ENCODE results near the gene TSR3.
"Not testable (repeated sequence)": the region's sequence is repeated elsewhere in the genome, so short reads cannot be mapped to it uniquely, and the experiment has no call there.

Gene TSR3

DNA sequence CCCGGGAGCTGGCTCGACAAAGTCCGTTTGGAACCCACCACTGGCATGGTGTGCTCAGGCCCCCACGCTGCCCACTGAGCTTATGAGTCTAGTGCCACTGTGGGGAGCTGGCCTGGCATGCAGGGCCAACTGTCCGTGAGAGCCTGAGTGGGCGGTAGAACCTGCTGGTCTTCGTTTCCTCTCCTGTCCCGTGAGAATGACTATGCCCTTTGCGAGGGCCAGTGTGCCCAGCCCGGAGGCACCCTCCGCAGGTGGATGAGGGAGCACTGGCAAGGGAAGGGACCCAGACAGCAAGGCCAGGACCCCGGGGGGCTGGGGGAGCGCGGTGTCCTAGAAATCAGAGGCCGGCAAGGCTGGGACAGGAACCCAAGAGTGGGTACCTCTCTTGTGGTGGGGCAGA is 15.1 kb downstream of the TSR3 start:
- no peak for DNase-seq

GRCh38 chr16:1335996-1336395 is 15.7 kb downstream of the TSR3 start:
- no peak for DNase-seq

DNA sequence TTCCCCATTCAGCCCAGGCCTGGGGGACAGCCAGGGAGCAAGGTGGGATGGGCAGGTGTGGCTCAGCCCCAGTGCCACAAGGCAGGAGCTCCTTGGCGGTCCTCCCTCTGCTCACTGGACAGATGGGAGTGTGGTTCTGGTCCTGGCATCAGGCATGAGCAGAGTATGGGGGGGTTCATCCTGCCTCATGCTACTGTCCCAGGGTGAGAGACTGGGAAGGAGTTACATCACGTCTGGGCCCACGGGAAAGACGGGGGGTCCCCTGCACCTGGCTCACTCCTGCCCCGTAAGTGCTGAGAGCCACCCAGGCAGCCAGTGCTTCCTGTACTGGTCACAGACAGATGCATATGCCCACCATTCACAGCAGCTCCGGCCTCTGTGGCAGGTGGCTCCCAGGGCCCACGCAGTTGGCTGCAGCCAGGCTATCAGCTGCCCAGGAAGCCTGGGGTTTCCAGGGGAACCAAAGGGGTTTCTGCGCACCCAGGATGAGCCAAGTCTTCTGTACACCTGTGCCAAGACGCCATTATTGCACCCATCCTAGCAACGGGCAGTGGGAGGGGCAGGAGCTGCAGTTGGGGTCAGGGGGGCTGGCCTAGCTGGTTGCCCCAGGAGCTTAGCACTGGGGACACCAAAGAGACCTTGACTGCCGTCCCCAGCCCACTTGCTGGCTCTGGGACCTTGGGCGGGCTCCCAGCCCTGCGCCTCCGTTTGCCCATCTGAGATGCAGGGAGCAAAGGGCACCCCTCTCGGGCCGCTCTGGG is 16.3 kb downstream of the TSR3 start:
- no peak for DNase-seq

DNA sequence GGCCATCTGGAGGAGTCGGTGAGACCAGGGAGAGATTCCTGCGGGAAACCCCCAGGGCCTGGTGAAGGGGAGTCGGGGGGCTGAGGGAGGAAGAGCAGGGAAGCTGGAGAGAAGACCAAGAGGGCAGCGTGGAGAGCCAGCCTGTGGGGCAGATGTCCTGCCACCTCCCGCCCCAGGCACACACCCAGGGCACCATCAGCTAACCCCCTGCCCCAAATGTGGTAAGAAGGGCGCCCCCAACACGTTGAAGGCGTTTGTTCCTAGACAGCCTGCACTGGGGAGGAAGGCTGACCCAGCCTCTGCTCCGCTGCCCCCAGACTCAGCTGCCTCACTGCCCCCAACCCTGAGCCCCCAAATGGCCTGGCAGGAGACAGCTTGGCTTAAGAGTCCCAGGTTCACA is 16.9 kb downstream of the TSR3 start:
- DNase-seq: no peak

DNA sequence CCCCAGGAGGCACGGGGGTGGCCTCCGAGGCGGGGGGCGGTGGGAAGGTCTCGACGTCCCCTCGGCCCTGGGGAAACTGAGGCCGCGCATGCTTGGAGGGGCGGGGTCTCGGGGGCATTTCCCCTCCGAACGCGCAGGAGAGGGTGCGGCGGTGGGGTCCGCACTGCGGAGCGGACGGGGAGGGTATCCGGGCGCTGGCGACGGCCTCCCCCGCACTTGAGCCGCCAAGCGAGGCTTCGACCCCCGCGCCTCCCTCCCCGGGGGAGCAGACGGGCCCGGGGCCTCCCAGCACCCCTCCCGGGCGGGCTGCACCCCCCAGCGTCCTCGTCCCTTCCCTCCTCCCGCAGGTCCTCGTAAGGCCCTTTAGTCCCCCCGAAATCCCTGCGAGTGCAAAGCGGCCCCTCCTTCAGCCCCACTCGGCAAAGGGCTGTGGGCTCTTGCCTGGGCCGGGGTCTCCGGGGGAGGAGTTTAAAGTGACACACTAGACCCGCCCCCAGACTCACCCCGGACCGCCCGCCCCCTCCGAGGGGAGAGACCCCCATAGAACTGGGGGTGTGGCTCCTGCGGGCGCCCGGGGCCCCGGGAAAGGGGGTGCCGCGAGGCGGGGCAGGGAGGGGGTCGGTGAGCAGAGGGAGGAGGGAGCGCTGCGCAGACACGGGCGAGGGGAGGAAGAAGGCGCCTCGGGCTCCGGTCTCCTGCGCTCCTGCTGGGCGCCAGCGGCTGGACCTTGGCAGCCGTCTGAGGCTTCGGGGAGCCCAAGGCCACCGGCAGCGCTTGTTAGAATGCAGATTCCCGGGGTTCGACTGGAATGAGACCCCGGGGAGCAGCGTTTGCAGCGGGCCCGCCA is 17.6 kb downstream of the TSR3 start:
- no peak for DNase-seq

GRCh38 chr16:1333149-1333812 is 18.4 kb downstream of the TSR3 start, which contains the start of gene BAIAP3:
TSS of gene BAIAP3 (plus strand) at chr16:1333645. CDS start at chr16:1338550, 4,905 bp downstream.
- peak; percentile 31 for DNase-seq

- no peak for DNase-seq
Measured at GRCh38 chr16:1332618-1333148, 19.0 kb downstream of the TSR3 start.

DNA sequence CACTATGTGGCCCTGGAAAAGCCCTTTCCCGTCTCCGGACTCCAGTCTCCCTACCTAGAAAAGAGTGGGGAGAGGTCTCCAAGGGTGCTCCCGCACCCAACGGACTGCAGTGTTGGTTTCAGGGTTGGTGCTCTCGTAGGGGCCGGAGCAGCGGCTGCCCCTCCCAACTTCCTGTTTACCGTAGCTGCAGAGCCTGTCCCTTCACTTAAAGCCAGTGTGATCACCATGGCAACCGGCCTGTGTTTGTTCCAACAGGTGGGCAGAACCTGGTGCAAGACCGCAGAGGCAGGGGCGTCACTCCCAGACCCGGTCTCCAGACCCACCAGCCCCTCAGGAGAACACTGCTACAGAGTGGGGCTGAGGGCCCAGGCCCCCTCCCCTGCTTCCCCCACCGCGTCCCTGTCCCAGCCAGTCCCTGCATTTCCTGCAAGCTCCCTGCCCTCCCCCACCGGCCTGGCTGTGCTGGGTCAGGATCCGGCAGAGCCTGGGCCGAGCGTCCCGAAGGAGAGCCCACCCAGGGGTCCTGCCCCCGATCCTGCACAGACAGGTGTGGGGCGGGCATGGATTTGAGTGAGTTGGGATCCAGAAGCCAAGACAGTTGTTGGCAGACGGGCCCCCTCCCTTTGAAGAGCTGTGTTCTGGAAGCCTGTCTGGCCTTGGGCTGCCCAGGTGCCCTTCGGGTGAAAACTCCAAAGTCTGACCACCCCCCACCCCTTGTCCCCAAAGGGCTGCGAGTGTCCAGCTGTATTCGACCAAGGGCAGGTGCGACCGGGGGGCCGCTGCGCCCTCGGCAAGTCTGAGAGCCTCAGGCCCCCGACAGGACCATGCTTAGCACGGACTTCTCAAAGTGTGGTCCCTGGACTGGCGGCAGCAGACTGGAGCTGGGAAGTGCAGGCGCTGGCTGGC is 19.7 kb downstream of the TSR3 start:
- DNase-seq: peak; percentile 37

- DNase-seq: no peak
Measured at GRCh38 chr16:1330931-1331711, 20.6 kb downstream of the TSR3 start.

DNA sequence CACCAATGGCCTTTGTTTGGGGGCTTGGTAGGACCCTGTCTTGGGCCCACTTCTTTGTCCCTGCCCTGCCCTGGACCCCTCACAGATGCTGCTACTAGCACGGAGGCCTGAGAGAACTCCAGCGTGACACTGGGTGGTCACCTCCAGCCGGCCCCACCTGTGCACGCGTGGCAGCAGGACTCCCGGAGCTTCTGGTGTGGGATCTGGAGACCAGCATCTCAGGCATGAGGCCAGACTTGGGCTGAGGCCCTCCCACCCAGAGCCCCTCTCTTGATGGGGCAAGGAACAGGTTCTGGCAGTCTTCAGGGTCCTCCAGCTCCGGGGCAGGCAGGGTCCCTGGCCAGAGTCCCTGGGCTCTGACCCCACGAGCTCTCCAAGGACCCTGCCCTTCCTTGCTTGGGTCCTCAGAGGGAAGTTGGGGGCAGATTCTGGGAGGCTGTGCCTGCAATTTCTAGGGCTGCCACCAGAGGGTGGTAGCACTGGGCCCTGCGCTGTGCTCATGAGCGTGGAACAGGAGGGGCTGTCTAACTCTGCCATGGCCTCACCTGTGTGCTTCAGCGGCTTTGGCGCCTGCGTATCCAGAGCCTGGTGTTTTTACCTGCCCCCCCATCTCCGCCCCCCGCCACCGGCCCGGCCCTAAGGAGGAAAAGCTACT is 21.3 kb downstream of the TSR3 start:
- no peak for DNase-seq

GRCh38 chr16:1328961-1329360 is 22.7 kb downstream of the TSR3 start:
- not testable (repeated sequence) for DNase-seq

DNA sequence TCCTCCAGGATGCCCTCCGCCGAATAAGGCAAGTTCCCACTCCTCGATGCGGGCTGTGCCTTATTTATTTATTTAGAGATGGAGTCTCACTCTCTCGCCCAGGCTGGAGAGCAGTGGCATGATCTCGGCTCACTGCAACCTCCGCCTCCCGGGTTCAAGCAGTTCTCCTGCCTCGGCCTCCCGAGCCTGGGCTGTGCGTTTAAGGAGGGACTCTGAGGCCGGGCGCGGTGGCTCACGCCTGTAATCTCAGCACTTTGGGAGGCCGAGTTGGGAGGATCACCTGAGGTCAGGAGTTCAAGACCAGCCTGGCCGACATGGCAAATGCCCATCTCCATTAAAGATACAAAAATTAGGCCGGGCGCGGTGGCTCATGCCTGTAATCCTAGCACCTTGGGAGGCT is 23.5 kb downstream of the TSR3 start:
- not testable (repeated sequence) for DNase-seq

- DNase-seq: no peak
Measured at GRCh38 chr16:1327619-1327947, 24.1 kb downstream of the TSR3 start.

- no peak for DNase-seq
Measured at GRCh38 chr16:1326946-1327618, 24.6 kb downstream of the TSR3 start.

DNA sequence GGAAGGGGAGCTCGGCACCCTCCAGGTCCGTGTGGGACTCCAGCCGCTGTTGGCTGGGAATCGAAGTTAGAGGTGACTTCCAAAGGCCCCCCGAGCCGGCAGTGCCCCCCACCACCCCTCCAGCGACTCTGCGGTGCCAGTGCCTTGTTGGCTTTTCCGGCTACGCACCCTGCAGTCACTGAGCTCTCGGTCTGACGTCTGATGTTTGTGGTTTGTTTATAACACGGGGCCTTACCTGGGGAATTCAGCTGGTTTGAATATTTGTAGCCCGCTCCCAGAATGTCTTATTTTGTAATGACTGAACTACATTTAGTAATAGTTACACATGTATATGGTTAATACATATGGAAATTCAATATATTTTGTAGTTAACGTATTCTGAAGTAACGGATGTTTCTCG is 25.3 kb downstream of the TSR3 start:
- no peak for DNase-seq

GRCh38 chr16:1325673-1326371 is 25.9 kb downstream of the TSR3 start:
- no peak for DNase-seq

- DNase-seq: no peak
Measured at GRCh38 chr16:1325261-1325660, 26.4 kb downstream of the TSR3 start.

- no peak for DNase-seq
Measured at GRCh38 chr16:1324286-1324826, 27.3 kb downstream of the TSR3 start.
